HFFc6 (cell line): ENCODE data around the gene LSAMP. TPM values are rescaled to one million over a fixed set of nuclear protein-coding genes. Genes with fewer than 3 reads are reported as not detected.
A peak's percentile ranks its signal among the peaks of the same experiment; 100 is the strongest.

ENCODE experiments used
- DNase-seq: peaks from one replicate; pipeline ENCODE4 v3.0.0-alpha.2; 2018
- H3K27ac Mint-ChIP-seq: 2 replicates; pipeline ENCODE4 v1.8.0; 2020; ENCODE audit warnings: mild to moderate bottlenecking, mixed read lengths
- H3K27me3 Mint-ChIP-seq: 2 replicates; pipeline ENCODE4 v1.8.0; 2021; ENCODE audit warnings: mild to moderate bottlenecking, moderate library complexity, mixed read lengths; ENCODE audit not compliant: insufficient read depth
- H3K36me3 Mint-ChIP-seq: 2 replicates; pipeline ENCODE4 v1.8.0; 2021; ENCODE audit warnings: low read depth, mixed read lengths
- H3K4me1 Mint-ChIP-seq: 2 replicates; pipeline ENCODE4 v1.8.0; 2020; ENCODE audit warnings: low read depth, mixed read lengths
- H3K4me3 Mint-ChIP-seq: 2 replicates; pipeline ENCODE4 v1.8.0; 2020; ENCODE audit warnings: mild to moderate bottlenecking, moderate library complexity, mixed read lengths
- H3K9me3 Mint-ChIP-seq: 2 replicates; pipeline ENCODE4 v1.8.0; 2020; ENCODE audit warnings: mild to moderate bottlenecking, mixed read lengths
- total RNA-seq, 6 experiments: library from RNA; stranded (reverse); fragmentation: NEBNext Ultra II Directional; extraction: Animal tissue kit (Norgen Biotek cat#: 25700); gene quantifications; 2 replicates in 1 of 6; 3 replicates in 5 of 6; pipeline ENCODE4 v1.2.3, GENCODE V29; 2021
- TF ChIP-seq, protein P1 (sequence below): fragments of 200-600 bp; sonication (generic); IDR thresholded peaks from 2 replicates; pipeline ENCODE4 v1.5.0; 2021; ENCODE audit warnings: antibody characterized with exemption, mild to moderate bottlenecking

Gene LSAMP
- total RNA-seq, 6 experiments from 2014 or later, result not detected

DNA sequence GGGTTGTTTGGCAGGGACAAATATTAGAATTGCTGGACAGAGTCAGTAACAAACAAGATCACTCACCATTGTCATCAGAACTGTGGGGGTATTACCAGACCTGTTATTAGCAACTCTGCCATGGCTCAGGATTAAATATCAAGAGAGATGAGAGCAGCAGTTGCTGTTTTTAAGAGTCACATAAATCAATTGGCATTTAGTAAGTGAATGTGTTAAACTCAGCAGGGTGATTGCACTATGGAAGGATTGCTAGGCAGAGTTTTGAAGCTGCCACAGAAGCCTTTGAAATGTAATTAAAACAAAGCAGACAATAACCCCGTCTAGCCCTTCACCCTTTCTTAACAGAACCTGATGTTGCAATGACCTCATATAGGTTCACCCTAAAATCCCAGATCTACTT, 583.2 kb downstream of the LSAMP start:
- TF ChIP-seq, protein P1, sequence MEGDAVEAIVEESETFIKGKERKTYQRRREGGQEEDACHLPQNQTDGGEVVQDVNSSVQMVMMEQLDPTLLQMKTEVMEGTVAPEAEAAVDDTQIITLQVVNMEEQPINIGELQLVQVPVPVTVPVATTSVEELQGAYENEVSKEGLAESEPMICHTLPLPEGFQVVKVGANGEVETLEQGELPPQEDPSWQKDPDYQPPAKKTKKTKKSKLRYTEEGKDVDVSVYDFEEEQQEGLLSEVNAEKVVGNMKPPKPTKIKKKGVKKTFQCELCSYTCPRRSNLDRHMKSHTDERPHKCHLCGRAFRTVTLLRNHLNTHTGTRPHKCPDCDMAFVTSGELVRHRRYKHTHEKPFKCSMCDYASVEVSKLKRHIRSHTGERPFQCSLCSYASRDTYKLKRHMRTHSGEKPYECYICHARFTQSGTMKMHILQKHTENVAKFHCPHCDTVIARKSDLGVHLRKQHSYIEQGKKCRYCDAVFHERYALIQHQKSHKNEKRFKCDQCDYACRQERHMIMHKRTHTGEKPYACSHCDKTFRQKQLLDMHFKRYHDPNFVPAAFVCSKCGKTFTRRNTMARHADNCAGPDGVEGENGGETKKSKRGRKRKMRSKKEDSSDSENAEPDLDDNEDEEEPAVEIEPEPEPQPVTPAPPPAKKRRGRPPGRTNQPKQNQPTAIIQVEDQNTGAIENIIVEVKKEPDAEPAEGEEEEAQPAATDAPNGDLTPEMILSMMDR, result no peak
- Mint-ChIP-seq H3K36me3 (no peaks in the 10 kb centered on the region), H3K4me3 (no peak overlapping the region), H3K4me1 (no peaks in the 10 kb centered on the region), H3K27ac (no peak overlapping the region), H3K27me3 (no peaks in the 10 kb centered on the region; the same call in 1 of the 2 replicates), H3K9me3 (no peaks in the 10 kb centered on the region)
- DNase-seq, result no peak

DNA sequence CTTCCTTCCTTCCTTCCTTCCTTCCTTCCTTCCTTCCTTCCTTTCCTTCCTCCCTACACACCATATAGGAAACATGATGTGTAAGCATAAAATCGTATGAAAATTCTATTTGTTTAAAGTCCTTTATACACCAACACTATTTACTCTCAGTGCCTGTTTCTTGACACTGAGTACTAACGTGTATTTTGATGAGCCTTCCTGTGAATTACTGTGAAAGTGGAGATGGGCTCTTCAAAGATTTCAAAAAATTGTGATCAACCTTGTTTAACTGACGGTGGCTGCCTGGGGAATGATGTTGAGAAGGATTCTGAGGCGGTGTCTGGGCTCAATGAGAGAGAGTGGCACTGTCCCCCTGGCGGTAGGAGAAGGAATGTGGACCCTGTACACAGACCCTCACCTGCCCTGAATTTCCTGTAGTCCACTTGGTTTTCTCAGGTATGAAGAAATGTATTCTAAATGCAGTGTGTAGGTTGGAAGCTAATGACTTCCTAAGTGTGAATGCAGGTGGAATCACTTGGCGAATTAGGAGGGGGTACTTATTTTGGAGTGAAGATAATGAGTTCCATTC, 584.0 kb downstream of the LSAMP start:
- Mint-ChIP-seq H3K27ac (no peak overlapping the region), H3K36me3 (no peaks in the 10 kb centered on the region), H3K4me1 (no peaks in the 10 kb centered on the region), H3K9me3 (no peaks in the 10 kb centered on the region), H3K4me3 (no peak overlapping the region), H3K27me3 (no peaks in the 10 kb centered on the region; the same call in 1 of the 2 replicates)
- DNase-seq, result no peak
- TF ChIP-seq, protein P1, result 0 out of 2 replicates have a peak, but pooled peaks have one; percentile 18

DNA sequence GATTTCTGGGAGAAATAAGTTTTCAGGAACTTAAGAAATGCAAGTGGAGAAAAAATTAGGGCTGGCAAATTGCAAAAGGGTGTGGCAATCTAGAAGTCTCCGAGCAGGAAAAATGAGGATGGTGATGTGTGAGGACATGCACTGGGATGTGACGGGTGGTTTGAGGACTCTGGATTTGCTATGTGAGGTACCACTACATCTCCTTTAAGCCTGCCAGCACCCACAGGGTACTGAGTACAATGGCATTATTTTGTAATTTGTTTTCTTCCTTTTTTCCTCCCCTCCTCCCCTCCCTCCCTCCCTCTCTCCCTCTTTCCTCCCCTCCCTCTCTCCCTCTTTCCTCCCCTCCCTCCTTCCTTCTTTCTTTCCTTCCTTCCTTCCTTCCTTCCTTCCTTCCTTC, 584.5 kb downstream of the LSAMP start:
- Mint-ChIP-seq H3K4me1 (no peaks in the 10 kb centered on the region), H3K27ac (no peak overlapping the region), H3K27me3 (no peaks in the 10 kb centered on the region; the same call in 1 of the 2 replicates)

GRCh38 chr3:115859002-115859807, 586.1 kb downstream of the LSAMP start:
- TF ChIP-seq, protein P1, result no peak
- H3K9me3 Mint-ChIP-seq, result no peaks in the 10 kb centered on the region
- no peaks in the 10 kb centered on the region for H3K4me1 Mint-ChIP-seq
- DNase-seq, result no peak
- no peaks in the 10 kb centered on the region for H3K36me3 Mint-ChIP-seq
- no peak overlapping the region for H3K27ac Mint-ChIP-seq
- no peak overlapping the region for H3K4me3 Mint-ChIP-seq
- no peaks in the 10 kb centered on the region; the same call in 1 of the 2 replicates for H3K27me3 Mint-ChIP-seq

More for the DNA sequence above, 584.5 kb downstream of the LSAMP start:
- TF ChIP-seq, protein P1, result no peak
- DNase-seq, result no peak
- Mint-ChIP-seq H3K4me3 (no peak overlapping the region), H3K9me3 (no peaks in the 10 kb centered on the region), H3K36me3 (no peaks in the 10 kb centered on the region)

DNA sequence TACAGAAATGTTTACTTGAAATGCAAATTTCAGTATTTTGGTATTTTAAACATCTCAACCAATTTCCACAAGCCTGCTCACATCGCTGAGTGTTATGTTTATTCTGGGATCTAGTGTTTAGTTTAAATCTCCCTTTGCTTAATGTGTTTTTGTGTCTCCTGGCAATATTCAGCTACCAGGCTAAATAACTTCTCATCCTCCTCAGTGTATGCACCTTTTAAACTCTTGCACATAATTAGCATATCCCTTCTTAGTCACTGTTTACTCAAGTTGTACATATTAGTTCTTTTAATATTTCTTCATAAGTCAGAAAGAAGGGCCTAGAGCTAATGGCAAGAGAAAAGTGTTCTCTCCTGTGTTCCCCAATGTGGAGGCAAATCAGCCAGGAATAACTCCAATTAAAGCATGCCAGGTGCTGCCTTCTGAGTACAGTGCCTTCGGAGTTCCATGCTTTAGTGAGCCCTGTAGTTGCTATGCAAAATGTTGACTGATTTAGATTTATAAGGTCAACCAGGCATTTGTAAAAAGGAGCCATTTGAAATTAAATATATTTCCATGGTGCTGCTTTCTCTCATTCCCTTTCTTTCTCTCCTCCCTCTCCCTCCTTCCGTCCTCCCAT, 587.7 kb downstream of the LSAMP start:
- DNase-seq, result no peak
- Mint-ChIP-seq H3K27ac (no peak overlapping the region), H3K9me3 (no peaks in the 10 kb centered on the region; the same call in 1 of the 2 replicates), H3K36me3 (no peaks in the 10 kb centered on the region), H3K4me3 (no peak overlapping the region), H3K27me3 (no peaks in the 10 kb centered on the region), H3K4me1 (no peaks in the 10 kb centered on the region)
- TF ChIP-seq, protein P1, result no peak
